Neuronal stem cell (in vitro differentiated cells): Measurements from ENCODE around the gene SLC44A3.

Experiments used
- DNase-seq: peaks from one replicate; pipeline ENCODE4 v3.0.0-alpha.2; 2013; ENCODE audit warnings: low spot score
- H2AFZ ChIP-seq: one replicate; pipeline ENCODE4 v1.6.1; 2013; ENCODE audit warnings: mild to moderate bottlenecking, low read length, inconsistent platforms
- H2AK5ac ChIP-seq: 2 replicates; pipeline ENCODE4 v1.6.1; 2013; ENCODE audit warnings: low read depth, mild to moderate bottlenecking, inconsistent platforms, low read length, moderate library complexity, mixed read lengths
- H2BK120ac ChIP-seq: 2 replicates; pipeline ENCODE4 v1.6.1; 2013; ENCODE audit warnings: low read depth, mild to moderate bottlenecking, inconsistent platforms, low read length, moderate library complexity, mixed read lengths
- H2BK12ac ChIP-seq: one replicate; pipeline ENCODE4 v1.6.1; 2013; ENCODE audit warnings: low read length, inconsistent platforms
- H2BK15ac ChIP-seq: 2 replicates; pipeline ENCODE4 v1.6.1; 2013; ENCODE audit warnings: mild to moderate bottlenecking, low read length, inconsistent platforms, mixed read lengths
- H2BK5ac ChIP-seq: one replicate; pipeline ENCODE4 v1.6.1; 2013; ENCODE audit warnings: inconsistent platforms, mild to moderate bottlenecking, low read length, moderate library complexity
- H3K14ac ChIP-seq: one replicate; pipeline ENCODE4 v1.6.1; 2013; ENCODE audit warnings: low read length, inconsistent platforms
- H3K18ac ChIP-seq: 2 replicates; pipeline ENCODE4 v1.6.1; 2013; ENCODE audit warnings: low read length, inconsistent platforms
- H3K23ac ChIP-seq: 2 replicates; pipeline ENCODE4 v1.6.1; 2013; ENCODE audit warnings: low read depth, mild to moderate bottlenecking, mixed read lengths, low read length, inconsistent platforms; ENCODE audit not compliant: poor library complexity
- H3K27ac ChIP-seq: replicated peaks from 3 replicates; pipeline ENCODE4 v1.5.1; 2013; ENCODE audit warnings: low read length, inconsistent platforms
- H3K27me3 ChIP-seq, 3 experiments: 2 replicates each; pipeline ENCODE4 v1.6.1; 2013; ENCODE audit warnings: low read length in 3 of 3, mild to moderate bottlenecking in 2 of 3, inconsistent platforms in 1 of 3, low read depth in 1 of 3, mixed read lengths in 1 of 3, moderate library complexity in 1 of 3; ENCODE audit not compliant: control insufficient read depth in 3 of 3, insufficient read depth in 3 of 3
- H3K36me3 ChIP-seq, 2 donors: replicated peaks in 1 of 2; 2 replicates each; pipeline ENCODE4 v1.6.1; 2013; ENCODE audit warnings: low read length in 2 of 2; ENCODE audit not compliant: control insufficient read depth in 2 of 2, insufficient read depth in 2 of 2
- H3K4ac ChIP-seq: 2 replicates; pipeline ENCODE4 v1.6.1; 2013; ENCODE audit warnings: inconsistent platforms, mild to moderate bottlenecking, low read length, moderate library complexity
- H3K4me1 ChIP-seq, 2 donors: 1 replicate in 1 of 2; 2 replicates in 1 of 2; pipeline ENCODE4 v1.6.1; 2013; ENCODE audit warnings: low read length in 2 of 2, low read depth in 1 of 2; ENCODE audit not compliant: control insufficient read depth in 2 of 2, insufficient read depth in 1 of 2
- H3K4me2 ChIP-seq: one replicate; pipeline ENCODE4 v1.6.1; 2013; ENCODE audit warnings: mild to moderate bottlenecking, low read length, inconsistent platforms; ENCODE audit not compliant: insufficient read depth, poor library complexity, severe bottlenecking
- H3K4me3 ChIP-seq, 2 donors: 2 replicates each; pipeline ENCODE4 v1.5.1; 2013; ENCODE audit warnings: low read length in 2 of 2, mild to moderate bottlenecking in 2 of 2, inconsistent platforms in 1 of 2, moderate library complexity in 1 of 2
- H3K79me1 ChIP-seq: one replicate; pipeline ENCODE4 v1.6.1; 2013; ENCODE audit warnings: low read depth, mild to moderate bottlenecking, inconsistent platforms, low read length, moderate library complexity
- H3K9ac ChIP-seq: one replicate; pipeline ENCODE4 v1.6.1; 2013; ENCODE audit warnings: mild to moderate bottlenecking, low read depth, low read length, inconsistent platforms; ENCODE audit not compliant: poor library complexity
- H3K9me3 ChIP-seq, 2 donors: replicated peaks in 1 of 2; 2 replicates each; pipeline versions ENCODE3 to v1.6.1; 2013; ENCODE audit warnings: low read length in 2 of 2, mild to moderate bottlenecking in 2 of 2, inconsistent platforms in 1 of 2, low read depth in 1 of 2, mixed read lengths in 1 of 2, moderate library complexity in 1 of 2; ENCODE audit not compliant: control insufficient read depth in 2 of 2, insufficient read depth in 1 of 2
- H4K8ac ChIP-seq: one replicate; pipeline ENCODE4 v1.6.1; 2013; ENCODE audit warnings: low read depth, mild to moderate bottlenecking, inconsistent platforms, low read length, moderate library complexity
- H4K91ac ChIP-seq: one replicate; pipeline ENCODE4 v1.6.1; 2013; ENCODE audit warnings: low read length, low read depth, mild to moderate bottlenecking, inconsistent platforms; ENCODE audit not compliant: poor library complexity
- WGBS, 2 donors: extraction: QIAGEN DNeasy Blood & Tissue Kit; methylation state at CpG; one replicate each; pipeline ENCODE4 v1.1.7; 2013; ENCODE audit warnings: missing lambda C conversion rate in 2 of 2, mixed read lengths in 1 of 2; ENCODE audit not compliant: insufficient read length in 2 of 2, insufficient replicate concordance in 1 of 2; ENCODE audit errors: extremely low coverage in 2 of 2; 5-methylcytosine and 5-hydroxymethylcytosine counted together

SLC44A3 gene

GRCh38 chr1:94886361-94886760 lies 66.2 kb downstream of the SLC44A3 start:
- H3K18ac ChIP-seq: peak overlapping the region; percentile 4
- peaks cover 12 to 25% of the 10 kb centered on the region in 2 donors for H3K4me1 ChIP-seq
- H3K23ac ChIP-seq: no peak overlapping the region
- H3K79me1 ChIP-seq: no peaks in the 10 kb centered on the region
- peaks cover 0 to 3% of the 10 kb centered on the region in 2 donors for H3K9me3 ChIP-seq
- H2AK5ac ChIP-seq: no peak overlapping the region
- no peak overlapping the region for H3K9ac ChIP-seq
- DNase-seq: no peak
- no peak overlapping the region for H3K14ac ChIP-seq
- no peak overlapping the region for H2AFZ ChIP-seq
- peaks cover 0 to 16% of the 10 kb centered on the region in 2 donors for H3K36me3 ChIP-seq
- no peak overlapping the region for H2BK5ac ChIP-seq
- no CpG with 5 or more reads among the region's 5 CpGs for WGBS, 2 donors
- H3K4me3 ChIP-seq: no peak overlapping the region
- H2BK120ac ChIP-seq: no peak overlapping the region
- H3K4me2 ChIP-seq: no peak overlapping the region
- no peak overlapping the region for H2BK12ac ChIP-seq
- H3K27ac ChIP-seq: no peak overlapping the region
- no peaks in the 10 kb centered on the region for H3K27me3 ChIP-seq
- H4K91ac ChIP-seq: no peak overlapping the region
- H4K8ac ChIP-seq: no peak overlapping the region
- H2BK15ac ChIP-seq: peak overlapping the region; percentile 40
- H3K4ac ChIP-seq: no peak overlapping the region

GRCh38 chr1:94887106-94887505 lies 66.9 kb downstream of the SLC44A3 start:
- Histone ChIP-seq H2BK120ac (no peak overlapping the region), H3K27me3 (no peaks in the 10 kb centered on the region), H3K18ac (no peak overlapping the region), H2BK5ac (no peak overlapping the region), H3K23ac (no peak overlapping the region), H3K9ac (no peak overlapping the region), H3K4me1 (peaks cover 12 to 25% of the 10 kb centered on the region in 2 donors), H4K91ac (no peak overlapping the region), H3K27ac (no peak overlapping the region), H3K4ac (no peak overlapping the region), H2AK5ac (no peak overlapping the region), H2BK15ac (no peak overlapping the region), H3K36me3 (peaks cover 0 to 21% of the 10 kb centered on the region in 2 donors), H3K4me2 (no peak overlapping the region), H3K4me3 (no peak overlapping the region), H3K79me1 (no peaks in the 10 kb centered on the region), H2BK12ac (no peak overlapping the region), H4K8ac (no peak overlapping the region), H3K14ac (no peak overlapping the region), H2AFZ (no peak overlapping the region), H3K9me3 (peaks cover 0 to 3% of the 10 kb centered on the region in 2 donors)
- no CpG with 5 or more reads among the region's 3 CpGs for WGBS, 2 donors
- no peak for DNase-seq

GRCh38 chr1:94887603-94888171 lies 67.5 kb downstream of the SLC44A3 start:
- no peak for DNase-seq

GRCh38 chr1:94888201-94888600 lies 68.0 kb downstream of the SLC44A3 start:
- Histone ChIP-seq H2AFZ (no peak overlapping the region), H4K91ac (no peak overlapping the region), H3K4ac (no peak overlapping the region), H3K14ac (no peak overlapping the region), H2BK5ac (no peak overlapping the region), H2BK15ac (no peak overlapping the region), H3K4me3 (no peak overlapping the region), H3K9me3 (peaks cover 0 to 3% of the 10 kb centered on the region in 2 donors), H3K9ac (no peak overlapping the region), H3K18ac (no peak overlapping the region), H3K27ac (no peak overlapping the region), H2AK5ac (no peak overlapping the region), H4K8ac (no peak overlapping the region), H2BK120ac (no peak overlapping the region), H3K36me3 (peaks cover 0 to 31% of the 10 kb centered on the region in 2 donors), H3K4me1 (peaks cover 8 to 22% of the 10 kb centered on the region in 2 donors), H3K4me2 (no peak overlapping the region), H3K27me3 (no peaks in the 10 kb centered on the region), H2BK12ac (no peak overlapping the region), H3K23ac (no peak overlapping the region), H3K79me1 (no peaks in the 10 kb centered on the region)
- no CpG with 5 or more reads among the region's 3 CpGs for WGBS, 2 donors
- DNase-seq: no peak

More at GRCh38 chr1:94887603-94888171, 67.5 kb downstream of the SLC44A3 start:
- no peaks in the 10 kb centered on the region for H3K27me3 ChIP-seq
- no peak overlapping the region for H3K9ac ChIP-seq
- no peak overlapping the region for H3K4ac ChIP-seq
- H3K4me3 ChIP-seq: no peak overlapping the region
- H2BK15ac ChIP-seq: no peak overlapping the region
- no CpG with 5 or more reads among the region's 4 CpGs for WGBS, 2 donors
- no peak overlapping the region for H3K18ac ChIP-seq
- H2BK120ac ChIP-seq: no peak overlapping the region
- peaks cover 8 to 25% of the 10 kb centered on the region in 2 donors for H3K4me1 ChIP-seq
- H2AFZ ChIP-seq: no peak overlapping the region
- peaks cover 0 to 3% of the 10 kb centered on the region in 2 donors for H3K9me3 ChIP-seq
- no peak overlapping the region for H4K8ac ChIP-seq
- no peak overlapping the region for H2AK5ac ChIP-seq
- H3K14ac ChIP-seq: no peak overlapping the region
- no peak overlapping the region for H4K91ac ChIP-seq
- H3K27ac ChIP-seq: no peak overlapping the region
- no peak overlapping the region for H2BK5ac ChIP-seq
- H3K79me1 ChIP-seq: no peaks in the 10 kb centered on the region
- H3K36me3 ChIP-seq: peaks cover 0 to 26% of the 10 kb centered on the region in 2 donors
- no peak overlapping the region for H3K4me2 ChIP-seq
- no peak overlapping the region for H2BK12ac ChIP-seq
- no peak overlapping the region for H3K23ac ChIP-seq
